Endothelial cell of umbilical vein (primary cell): ENCODE data around the gene CMTM6. TPM values are rescaled to one million over a fixed set of nuclear protein-coding genes. Genes with fewer than 3 reads are reported as not detected.

Experiments used
- BruUV-seq: library from RNA; stranded (reverse); fragments of 400-500 nt; replicated peaks from 2 replicates; lab custom pipeline; 2021; lab: Mats Ljungman, UMichigan
- CTCF ChIA-PET: fragments of 300-600, 350-600 bp; sonication (Branson Sonifier 250); formaldehyde crosslinking; loops from one replicate; lab custom pipeline; 2021; ENCODE audit warnings: antibody characterized with exemption, inconsistent platforms; lab: Charles Lee
- POLR2A ChIA-PET: fragments of 300-600, 350-600 bp; sonication (Branson Sonifier 250); formaldehyde crosslinking; loops from one replicate; lab custom pipeline; 2021; ENCODE audit warnings: antibody characterized with exemption, inconsistent platforms; lab: Charles Lee
- DNase-seq: peaks from one replicate; pipeline ENCODE4 v3.0.0-alpha.2; 2011; ENCODE audit warnings: low read depth, low spot score
- FAIRE-seq: peaks from 2 replicates; lab custom pipeline; 2011; peaks lifted over from hg19 to GRCh38; lab: Jason Lieb, UNC
- H2AFZ ChIP-seq: 2 replicates; pipeline ENCODE4 v1.6.0; 2012; ENCODE audit warnings: low read depth, low read length, control low read depth, inconsistent platforms
- H3K27ac ChIP-seq: 2 replicates; pipeline ENCODE4 v1.5.1; 2011; ENCODE audit warnings: low read depth, mild to moderate bottlenecking, control low read depth, low read length, moderate library complexity; ENCODE audit not compliant: insufficient read depth
- H3K27me3 ChIP-seq, 2 experiments: 2 replicates each; pipeline versions ENCODE4 v1.6.0 to v1.6.1; 2011; ENCODE audit warnings: low read length in 2 of 2, mixed read lengths in 1 of 2; ENCODE audit not compliant: control insufficient read depth in 2 of 2, insufficient read depth in 2 of 2
- H3K36me3 ChIP-seq, 2 experiments: 2 replicates in 1 of 2; 3 replicates in 1 of 2; pipeline ENCODE4 v1.5.1; 2011; ENCODE audit warnings: low read length in 2 of 2, mild to moderate bottlenecking in 1 of 2, moderate library complexity in 1 of 2; ENCODE audit not compliant: control insufficient read depth in 2 of 2, insufficient read depth in 2 of 2; ENCODE audit errors: extremely low read depth in 1 of 2
- H3K4me1 ChIP-seq: 3 replicates; pipeline ENCODE4 v1.5.1; 2011; ENCODE audit warnings: mild to moderate bottlenecking, low read length; ENCODE audit not compliant: control insufficient read depth, insufficient read depth; ENCODE audit errors: extremely low read depth
- H3K4me2 ChIP-seq: 2 replicates; pipeline ENCODE4 v1.6.1; 2011; ENCODE audit warnings: low read length, control low read depth, mixed read lengths; ENCODE audit not compliant: insufficient read depth
- H3K4me3 ChIP-seq, 3 experiments: fragments of 200-600 bp in 1 of 3; sonication (generic), shearing (Covaris generic) in 1 of 3; replicated peaks in 1 of 3; 2 replicates each; pipeline ENCODE4 v1.5.1; 2011 to 2016; ENCODE audit warnings: control low read depth in 3 of 3, low read length in 3 of 3, mild to moderate bottlenecking in 2 of 3, inconsistent platforms in 1 of 3, low read depth in 1 of 3, moderate library complexity in 1 of 3; ENCODE audit not compliant: insufficient read depth in 1 of 3
- H3K79me2 ChIP-seq: 2 replicates; pipeline ENCODE4 v1.6.0; 2012; ENCODE audit warnings: low read length, inconsistent platforms; ENCODE audit not compliant: control insufficient read depth, insufficient read depth
- H3K9ac ChIP-seq: replicated peaks from 2 replicates; pipeline ENCODE3; 2011; ENCODE audit warnings: low read length, control low read depth; ENCODE audit not compliant: insufficient read depth; ENCODE audit errors: extremely low read depth
- H3K9me1 ChIP-seq: replicated peaks from 3 replicates; pipeline ENCODE4 v1.6.0; 2011; ENCODE audit warnings: mild to moderate bottlenecking, low read length; ENCODE audit not compliant: control insufficient read depth, insufficient read depth; ENCODE audit errors: extremely low read depth
- H3K9me3 ChIP-seq: replicated peaks from 2 replicates; pipeline ENCODE4 v1.5.1; 2012; ENCODE audit warnings: low read length, inconsistent platforms; ENCODE audit not compliant: control insufficient read depth, insufficient read depth
- H4K20me1 ChIP-seq: replicated peaks from 2 replicates; pipeline ENCODE3; 2011; ENCODE audit warnings: mild to moderate bottlenecking, low read length; ENCODE audit not compliant: control insufficient read depth, insufficient read depth; ENCODE audit errors: extremely low read depth
- EZH2 ChIP-seq: IDR thresholded peaks from 2 replicates; pipeline ENCODE4 v1.6.1; 2012; ENCODE audit warnings: borderline replicate concordance, low read depth, mild to moderate bottlenecking, moderate library complexity, low read length, inconsistent platforms; ENCODE audit not compliant: severe bottlenecking
- FOS ChIP-seq: IDR thresholded peaks from 2 replicates; pipeline ENCODE4 v1.6.1; 2011; ENCODE audit warnings: mild to moderate bottlenecking, low read length, moderate library complexity, borderline replicate concordance; ENCODE audit not compliant: insufficient read depth
- GATA2 ChIP-seq: IDR thresholded peaks from 2 replicates; pipeline ENCODE4 v1.7.0; 2011; ENCODE audit warnings: low read depth, mild to moderate bottlenecking, moderate library complexity, mixed read lengths, low read length; ENCODE audit not compliant: insufficient read length, insufficient read depth
- JUN ChIP-seq: IDR thresholded peaks from 2 replicates; pipeline ENCODE4 v1.6.1; 2011; ENCODE audit warnings: borderline replicate concordance, low read depth; ENCODE audit not compliant: insufficient read length, insufficient read depth
- MYC ChIP-seq: IDR thresholded peaks from one replicate; pipeline ENCODE4 v1.6.1; 2011; ENCODE audit warnings: mild to moderate bottlenecking, low read depth, low read length
- POLR2A ChIP-seq: IDR thresholded peaks from 2 replicates; pipeline ENCODE4 v1.6.1; 2012; ENCODE audit warnings: low read depth, mild to moderate bottlenecking, control low read depth, low read length
- POLR2AphosphoS5 ChIP-seq: IDR thresholded peaks from 2 replicates; pipeline ENCODE4 v1.6.1; 2012; ENCODE audit warnings: low read depth, mild to moderate bottlenecking, control low read depth, low read length, moderate library complexity; ENCODE audit not compliant: insufficient read depth
- dilution Hi-C: fragments of 300-500 bp; cut with MboI; formaldehyde crosslinking; loops from one replicate; pipeline ENCODE4 v1.15.0; 2019; ENCODE audit warnings: low sequenced_read_pairs; ENCODE audit not compliant: extremely low pct_ligation_motif_present
- intact Hi-C: fragments of 100-400 bp; cut with micrococcal nuclease; formaldehyde crosslinking; loops from one replicate; pipeline ENCODE4 v1.10.0; 2022
- polyA plus RNA-seq, 4 experiments: library from polyadenylated mRNA; depleted of rRNA in 3 of 4; stranded (reverse) in 3 of 4; unstranded in 1 of 4; fragments of >200 nt; gene quantifications; 2 replicates each; pipeline versions ENCODE4 v1.2.1 to v1.2.3, GENCODE V29; 2011 to 2012; ENCODE audit warnings: missing spikeins in 1 of 4
- total RNA-seq: library from RNA; stranded (reverse); gene quantifications from 2 replicates; pipeline ENCODE4 v1.2.3, GENCODE V29; 2021
- TF ChIP-seq, protein P1 (sequence below): IDR thresholded peaks from 2 replicates; pipeline ENCODE4 v1.6.1; 2011; ENCODE audit not compliant: insufficient read depth, insufficient read length

Gene CMTM6
- total and polyA plus RNA-seq, 2 donors (not counting 3 experiments of a cell fraction or from before 2014, with no cell fraction given) = 38.0 to 56.3 TPM

GRCh38 chr3:32435911-32436815, 66.5 kb downstream of the CMTM6 start:
- H3K27ac ChIP-seq = no peak overlapping the region
- no peaks in the 10 kb centered on the region for H4K20me1 ChIP-seq
- peaks cover 38% of the 10 kb centered on the region for H3K79me2 ChIP-seq
- BruUV-seq = no TSS peak
- intact Hi-C loops = no loop called here
- no peaks in the 10 kb centered on the region for H3K36me3 ChIP-seq
- dilution Hi-C loops = no loop called here
- no peak overlapping the region for H3K9ac ChIP-seq
- no peak overlapping the region for H3K4me2 ChIP-seq
- TF ChIP-seq, protein P1, sequence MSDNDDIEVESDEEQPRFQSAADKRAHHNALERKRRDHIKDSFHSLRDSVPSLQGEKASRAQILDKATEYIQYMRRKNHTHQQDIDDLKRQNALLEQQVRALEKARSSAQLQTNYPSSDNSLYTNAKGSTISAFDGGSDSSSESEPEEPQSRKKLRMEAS = no peak
- TF ChIP-seq POLR2AphosphoS5 (no peak), JUN (no peak), FOS (no peak)
- peaks cover 11% of the 10 kb centered on the region for H3K4me1 ChIP-seq
- ChIA-PET POLR2A (no interaction called here), CTCF (interaction anchor here (1.0 to 1.5 kb wide), 3 partner anchors 32 to 62 kb away, joined by 3 read pairs; no protein-coding TSS in a partner anchor)
- H3K9me3 ChIP-seq = no peaks in the 10 kb centered on the region
- DNase-seq (no peak), FAIRE-seq (no peak)
- H3K4me3 ChIP-seq = no peak overlapping the region
- H3K9me1 ChIP-seq = no peaks in the 10 kb centered on the region
- no peaks in the 10 kb centered on the region for H3K27me3 ChIP-seq
- no peak overlapping the region for H2AFZ ChIP-seq

GRCh38 chr3:32434206-32434605, 68.4 kb downstream of the CMTM6 start:
- Histone ChIP-seq H3K36me3 (no peaks in the 10 kb centered on the region), H3K27ac (no peak overlapping the region), H3K4me1 (peaks cover 11% of the 10 kb centered on the region), H4K20me1 (no peaks in the 10 kb centered on the region), H3K4me2 (no peak overlapping the region), H3K9ac (no peak overlapping the region), H2AFZ (no peak overlapping the region), H3K27me3 (no peaks in the 10 kb centered on the region), H3K9me3 (no peaks in the 10 kb centered on the region), H3K9me1 (no peaks in the 10 kb centered on the region), H3K4me3 (no peak overlapping the region), H3K79me2 (peaks cover 39% of the 10 kb centered on the region)
- ChIA-PET CTCF (interaction anchor here (0.9 to 2.7 kb wide), 3 partner anchors 12 to 34 kb away, joined by 3 to 10 read pairs (median 3); no protein-coding TSS in a partner anchor), POLR2A (no interaction called here)
- FAIRE-seq (no peak), DNase-seq (no peak)
- intact Hi-C loops (no loop called here), dilution Hi-C loops (no loop called here)
- TF ChIP-seq GATA2 (no peak), JUN (no peak), EZH2 (no peak), MYC (no peak), POLR2A (no peak)
- TF ChIP-seq, protein P1 = no peak
- BruUV-seq = no TSS peak
